Measurements from ENCODE around the gene IGF2BP3.
A peak's percentile ranks its signal among the peaks of the same experiment; 100 is the strongest.

IGF2BP3 gene

GRCh38 chr7:23277359-23277989 is 192.8 kb downstream of the IGF2BP3 start:
- TF ChIP-seq CTCF (conservative IDR thresholded peaks at IDR 0.05; ENCODE audit: control insufficient read depth, insufficient read depth, low read depth, low read length), result peak; percentile 90
- H3K4me3 ChIP-seq (ENCODE audit: control insufficient read depth, low read depth, low read length), result no peak overlapping the region
- peak; percentile 69 for DNase-seq (ENCODE audit: low read depth)

- no peak for DNase-seq (ENCODE audit: low read depth)
- H3K4me3 ChIP-seq (ENCODE audit: control insufficient read depth, low read depth, low read length), result no peak overlapping the region
- no peak for TF ChIP-seq CTCF (conservative IDR thresholded peaks at IDR 0.05; ENCODE audit: control insufficient read depth, insufficient read depth, low read depth, low read length)
These were observed 193.3 kb downstream of the IGF2BP3 start for GRCh38 chr7:23276947-23277346.

GRCh38 chr7:23276376-23276775 is 193.9 kb downstream of the IGF2BP3 start:
- peak; percentile 13 for TF ChIP-seq CTCF (conservative IDR thresholded peaks at IDR 0.05; ENCODE audit: control insufficient read depth, insufficient read depth, low read depth, low read length)
- H3K4me3 ChIP-seq (ENCODE audit: control insufficient read depth, low read depth, low read length), result no peak overlapping the region
- no peak for DNase-seq (ENCODE audit: low read depth)

DNA sequence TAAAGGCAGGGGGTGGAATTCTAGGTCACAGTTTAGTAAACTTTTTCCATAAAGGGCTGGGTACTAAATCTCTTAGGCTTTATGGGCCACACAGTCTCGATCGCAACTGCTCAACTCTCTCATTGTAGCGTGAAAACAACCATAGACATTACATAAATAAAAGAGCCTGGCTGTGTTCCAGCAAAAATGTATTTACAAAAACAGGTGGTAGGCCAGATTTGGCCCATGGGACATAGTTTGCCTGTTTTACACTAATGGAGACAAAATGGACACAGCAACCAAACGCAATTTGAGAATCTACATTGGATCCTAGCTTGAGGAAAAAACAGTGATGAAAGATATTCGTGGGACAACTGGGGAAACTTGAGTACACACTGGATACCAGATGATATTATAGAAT is 194.4 kb downstream of the IGF2BP3 start:
- DNase-seq (ENCODE audit: low read depth), result no peak
- no peak overlapping the region for H3K4me3 ChIP-seq (ENCODE audit: control insufficient read depth, low read depth, low read length)
- TF ChIP-seq CTCF (conservative IDR thresholded peaks at IDR 0.05; ENCODE audit: control insufficient read depth, insufficient read depth, low read depth, low read length), result no peak

DNA sequence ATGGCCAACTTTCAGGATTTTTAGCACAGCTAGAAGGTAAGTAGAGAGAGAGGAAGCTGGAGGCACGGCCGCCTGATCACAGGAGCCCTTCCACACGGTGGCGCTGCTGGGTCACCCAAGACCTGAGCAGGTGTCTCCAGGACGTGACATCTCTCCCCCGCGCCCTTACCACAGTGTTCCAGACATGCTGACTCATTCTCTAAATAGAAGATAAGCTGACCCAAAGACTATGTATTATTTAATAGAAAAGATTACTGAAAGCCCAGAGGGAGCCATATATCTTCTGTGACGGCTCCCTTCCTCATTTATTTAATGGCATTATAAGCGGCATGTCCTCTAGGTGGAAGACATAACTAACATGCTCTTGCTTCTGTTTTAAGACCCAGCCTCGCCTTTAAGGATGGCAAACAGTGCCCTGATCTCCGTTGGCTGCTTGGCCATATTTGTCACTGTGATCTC is 197.1 kb downstream of the IGF2BP3 start:
- TF ChIP-seq CTCF (conservative IDR thresholded peaks at IDR 0.05; ENCODE audit: control insufficient read depth, insufficient read depth, low read depth, low read length), result peak; percentile 80
- no peak overlapping the region for H3K4me3 ChIP-seq (ENCODE audit: control insufficient read depth, low read depth, low read length)
- DNase-seq (ENCODE audit: low read depth), result peak; percentile 82

GRCh38 chr7:23272275-23272674 is 198.0 kb downstream of the IGF2BP3 start:
- DNase-seq (ENCODE audit: low read depth), result no peak
- no peak overlapping the region for H3K4me3 ChIP-seq (ENCODE audit: control insufficient read depth, low read depth, low read length)
- no peak for TF ChIP-seq CTCF (conservative IDR thresholded peaks at IDR 0.05; ENCODE audit: control insufficient read depth, insufficient read depth, low read depth, low read length)

DNA sequence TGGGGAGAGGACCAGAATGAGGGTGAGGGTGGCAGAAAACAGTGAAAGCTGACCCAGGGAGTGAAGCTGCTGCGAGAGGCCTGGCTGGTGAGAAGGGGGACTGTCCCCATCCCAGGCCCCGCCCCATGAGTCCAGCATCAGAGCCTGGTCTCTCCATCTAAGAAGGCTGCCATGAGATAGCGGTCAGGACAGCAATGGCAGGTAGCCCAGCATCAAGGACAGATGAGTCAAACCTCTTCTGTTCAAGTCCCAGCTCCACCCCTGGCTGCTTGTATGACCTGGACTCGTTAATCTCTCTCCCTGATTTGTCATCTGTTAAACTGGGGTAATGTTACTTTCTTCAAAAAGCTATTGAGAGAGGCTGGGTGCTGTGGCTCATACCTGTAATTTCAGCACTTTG is 201.5 kb downstream of the IGF2BP3 start:
- no peak for DNase-seq (ENCODE audit: low read depth)
- TF ChIP-seq CTCF (conservative IDR thresholded peaks at IDR 0.05; ENCODE audit: control insufficient read depth, insufficient read depth, low read depth, low read length), result no peak
- no peak overlapping the region for H3K4me3 ChIP-seq (ENCODE audit: control insufficient read depth, low read depth, low read length)

All from fibroblast of mammary gland (primary cell).